HepG2 (cell line): ENCODE measurements around the gene C17orf75. TPM values are rescaled to one million over a fixed set of nuclear protein-coding genes. Genes with fewer than 3 reads are reported as not detected.
A peak's percentile ranks its signal among the peaks of the same experiment; 100 is the strongest.

ENCODE experiments used
- ATAC-seq: fragments of 200-7000 bp; cut with Tn5 transposase; 3 replicates; pipeline ENCODE4 v1.9.1; 2020; ENCODE audit warnings: mild to moderate bottlenecking, moderate library complexity
- BruUV-seq: library from RNA; stranded (reverse); fragments of 400-500 nt; replicated peaks from 2 replicates; lab custom pipeline; 2021; lab: Mats Ljungman, UMichigan
- CTCF ChIA-PET: fragments of 300-600 bp; formaldehyde crosslinking; extraction: SDS; loops from one replicate; lab custom pipeline; 2021; ENCODE audit warnings: low total read pairs, inconsistent platforms, low intra/inter-chr PET ratio; lab: Yijun Ruan, JAX
- POLR2A ChIA-PET: fragments of 350-600 bp; sonication (Branson Sonifier 250); formaldehyde crosslinking; loops from one replicate; lab custom pipeline; 2020; ENCODE audit warnings: antibody characterized with exemption, inconsistent platforms; lab: Yijun Ruan, JAX
- DNase-seq: peaks from one replicate; pipeline ENCODE4 v3.0.0-alpha.2; 2015; ENCODE audit warnings: low spot score
- FAIRE-seq: peaks from 3 replicates; lab custom pipeline; 2011; peaks lifted over from hg19 to GRCh38; lab: Jason Lieb, UNC
- H2AFZ ChIP-seq: one replicate; pipeline ENCODE4 v1.6.1; 2011; ENCODE audit warnings: low read length, inconsistent platforms
- H3K27ac ChIP-seq: fragments of 300-600 bp; 3 replicates; pipeline ENCODE4 v1.8.0; 2011; ENCODE audit warnings: mixed run types, mild to moderate bottlenecking, mixed read lengths, low read length, inconsistent platforms; ENCODE audit not compliant: insufficient read depth; ENCODE audit errors: extremely low read length
- H3K27me3 ChIP-seq, 2 experiments: fragments of 200-600 bp in 1 of 2; 2 replicates in 1 of 2; 3 replicates in 1 of 2; pipeline versions ENCODE4 v1.6.0 to v1.8.0; 2011; ENCODE audit warnings: low read length in 2 of 2, mild to moderate bottlenecking in 2 of 2, moderate library complexity in 2 of 2, inconsistent platforms in 1 of 2; ENCODE audit not compliant: insufficient read depth in 2 of 2, control insufficient read depth in 1 of 2
- H3K36me3 ChIP-seq, 2 experiments: fragments of 200-600 bp in 1 of 2; replicated peaks in 1 of 2; 2 replicates in 1 of 2; 3 replicates in 1 of 2; pipeline versions ENCODE4 v1.5.1 to v1.8.0; 2011; ENCODE audit warnings: low read length in 2 of 2, inconsistent platforms in 1 of 2; ENCODE audit not compliant: insufficient read depth in 2 of 2, control insufficient read depth in 1 of 2
- H3K4me1 ChIP-seq: 2 replicates; pipeline ENCODE4 v1.5.1; 2012; ENCODE audit warnings: low read length, inconsistent platforms; ENCODE audit not compliant: insufficient read depth
- H3K4me2 ChIP-seq: 2 replicates; pipeline ENCODE4 v1.6.0; 2011; ENCODE audit warnings: low read depth, low read length, inconsistent platforms
- H3K4me3 ChIP-seq, 3 experiments: fragments of 200-600 bp in 1 of 3; sonication (generic), shearing (Covaris generic) in 1 of 3; replicated peaks in 1 of 3; 2 replicates each; pipeline ENCODE4 v1.5.1; 2011 to 2016; ENCODE audit warnings: low read length in 3 of 3, inconsistent platforms in 2 of 3, low read depth in 2 of 3, mild to moderate bottlenecking in 2 of 3, control low read depth in 1 of 3, mixed read lengths in 1 of 3; ENCODE audit not compliant: insufficient read depth in 1 of 3
- H3K79me2 ChIP-seq: one replicate; pipeline ENCODE4 v1.6.1; 2011; ENCODE audit warnings: low read length, inconsistent platforms; ENCODE audit not compliant: insufficient read depth
- H3K9ac ChIP-seq: 2 replicates; pipeline ENCODE4 v1.6.0; 2011; ENCODE audit warnings: mild to moderate bottlenecking, low read depth, low read length, inconsistent platforms; ENCODE audit not compliant: insufficient read depth
- H3K9me3 ChIP-seq: 2 replicates; pipeline ENCODE4 v1.5.1; 2012; ENCODE audit warnings: mild to moderate bottlenecking, low read length
- H4K20me1 ChIP-seq: 2 replicates; pipeline ENCODE4 v1.6.0; 2011; ENCODE audit warnings: inconsistent platforms, mild to moderate bottlenecking, low read length, moderate library complexity; ENCODE audit not compliant: insufficient read depth
- CREM ChIP-seq, 2 experiments: sonication (generic) in 1 of 2; formaldehyde crosslinking in 1 of 2; IDR thresholded peaks; 2 replicates each; pipeline versions ENCODE4 v1.4.0 to v1.6.1; 2016 to 2020; ENCODE audit warnings: antibody characterized with exemption in 1 of 2, mild to moderate bottlenecking in 1 of 2, missing genetic modification reagents in 1 of 2
- DNMT1 ChIP-seq: sonication (generic); formaldehyde crosslinking; IDR thresholded peaks from 2 replicates; pipeline ENCODE4 v1.5.1; 2020; ENCODE audit warnings: mild to moderate bottlenecking, missing genetic modification reagents
- ETS1 ChIP-seq: sonication (generic); formaldehyde crosslinking; IDR thresholded peaks from 2 replicates; pipeline ENCODE4 v1.4.0; 2020; ENCODE audit warnings: missing genetic modification reagents
- HINFP ChIP-seq: sonication (generic); formaldehyde crosslinking; IDR thresholded peaks from 2 replicates; pipeline ENCODE4 v1.4.0; 2020; ENCODE audit warnings: low read depth, mild to moderate bottlenecking, missing genetic modification reagents
- HOXA5 ChIP-seq: sonication (generic); formaldehyde crosslinking; IDR thresholded peaks from 2 replicates; pipeline ENCODE4 v1.4.0; 2020; ENCODE audit warnings: missing genetic modification reagents
- MTA1 ChIP-seq: sonication (generic); formaldehyde crosslinking; IDR thresholded peaks from 2 replicates; pipeline ENCODE4 v1.4.0; 2020; ENCODE audit warnings: missing genetic modification reagents, mild to moderate bottlenecking, borderline replicate concordance
- TCF7L2 ChIP-seq: IDR thresholded peaks from 2 replicates; pipeline ENCODE4 v1.6.1; 2011; ENCODE audit warnings: mild to moderate bottlenecking, low read depth, low read length, moderate library complexity
- YY1 ChIP-seq: IDR thresholded peaks from 2 replicates; pipeline ENCODE4 v1.6.1; 2011; ENCODE audit warnings: low read length, low read depth, moderate library complexity, mild to moderate bottlenecking; ENCODE audit not compliant: insufficient read depth, insufficient replicate concordance
- ZFP36L1 ChIP-seq: sonication (generic); formaldehyde crosslinking; IDR thresholded peaks from 2 replicates; pipeline ENCODE4 v1.8.0; 2022; ENCODE audit warnings: mild to moderate bottlenecking, missing genetic modification reagents, moderate library complexity
- ZNF20 ChIP-seq: sonication (generic); formaldehyde crosslinking; IDR thresholded peaks from 2 replicates; pipeline ENCODE4 v1.4.0; 2020; ENCODE audit warnings: mild to moderate bottlenecking, moderate library complexity, missing genetic modification reagents
- ZNF264 ChIP-seq: sonication (generic); formaldehyde crosslinking; IDR thresholded peaks from 2 replicates; pipeline ENCODE4 v1.4.0; 2020; ENCODE audit warnings: missing genetic modification reagents
- ZNF343 ChIP-seq: sonication (generic); formaldehyde crosslinking; IDR thresholded peaks from 2 replicates; pipeline ENCODE4 v1.4.0; 2020; ENCODE audit warnings: mild to moderate bottlenecking, missing genetic modification reagents
- ZNF550 ChIP-seq: sonication (generic); formaldehyde crosslinking; IDR thresholded peaks from 2 replicates; pipeline ENCODE4 v1.4.0; 2020; ENCODE audit warnings: mild to moderate bottlenecking, missing genetic modification reagents, borderline replicate concordance
- ZNF615 ChIP-seq: sonication (generic); formaldehyde crosslinking; IDR thresholded peaks from 2 replicates; pipeline ENCODE4 v1.5.0; 2020; ENCODE audit warnings: mild to moderate bottlenecking, missing genetic modification reagents, borderline replicate concordance
- WGBS: methylation state at CpG from one replicate; pipeline ENCODE4 v1.1.6; 2017; ENCODE audit warnings: low lambda C conversion rate; 5-methylcytosine and 5-hydroxymethylcytosine counted together
- in situ Hi-C: cut with HindIII; loops from 2 replicates; pipeline ENCODE4 v1.10.0; 2017; ENCODE audit warnings: low pct_unique_long_range_greater_than_20kb; ENCODE audit not compliant: extremely low pct_ligation_motif_present
- intact Hi-C: fragments of 100-400 bp; cut with micrococcal nuclease; formaldehyde crosslinking; loops from one replicate; pipeline ENCODE4 v1.10.0; 2022; ENCODE audit not compliant: unreplicated experiment
- polyA plus RNA-seq, 8 experiments: library from polyadenylated mRNA; depleted of rRNA in 3 of 8; stranded (reverse) in 7 of 8; unstranded in 1 of 8; fragments of >200 nt; fragmentation: Illumina TruSeq in 4 of 8; extraction: Trizol in 4 of 8; gene quantifications; 2 replicates each; pipeline versions ENCODE4 v1.2.1 to v1.2.3, GENCODE V29; 2011 to 2016; ENCODE audit warnings: low read depth in 4 of 8, missing spikeins in 1 of 8, mixed read lengths in 1 of 8; ENCODE audit not compliant: insufficient read depth in 1 of 8
- total RNA-seq, 5 experiments: library from RNA; depleted of rRNA; stranded (reverse); fragments of >200 nt; fragmentation: Illumina TruSeq; extraction: Trizol; gene quantifications; 2 replicates each; pipeline ENCODE4 v1.2.3, GENCODE V29; 2016; ENCODE audit warnings: low read depth in 1 of 5
- TF ChIP-seq, protein P1 (sequence below): sonication (generic); formaldehyde crosslinking; IDR thresholded peaks from 2 replicates; pipeline ENCODE4 v1.9.0; 2021; ENCODE audit warnings: missing genetic modification reagents, mild to moderate bottlenecking, borderline replicate concordance

C17orf75 gene
- total and polyA plus RNA-seq, 2 of the 13 experiments (the other 11 are each of a cell fraction or from before 2014, with no cell fraction given) = 16.2 to 33.0 TPM

GRCh38 chr17:32342603-32343325 is 791 bp upstream of the C17orf75 start:
- intact Hi-C loops = no loop called here
- peak overlapping the region; percentile 72 for H3K9ac ChIP-seq
- POLR2A ChIA-PET = interaction anchor here (0.9 to 2.5 kb wide), 5 partner anchors 8 to 97 kb away, joined by 3 to 10 read pairs (median 4); no protein-coding TSS in a partner anchor
- DNase-seq (no peak), ATAC-seq (peak; percentile 20; the same call in 1 of the 3 replicates), FAIRE-seq (no peak)
- no peaks in the 10 kb centered on the region for H4K20me1 ChIP-seq
- H3K36me3 ChIP-seq = peaks cover 1 to 4% of the 10 kb centered on the region in 2 experiments; a peak in 2 of 5 replicates
- peak overlapping the region; percentile 94 for H2AFZ ChIP-seq
- peaks cover 21% of the 10 kb centered on the region for H3K4me1 ChIP-seq
- in situ Hi-C loops = no loop called here
- no peaks in the 10 kb centered on the region for H3K79me2 ChIP-seq
- peak overlapping the region; percentile 88 for H3K27ac ChIP-seq
- BruUV-seq = no TSS peak
- H3K4me3 ChIP-seq = peak overlapping the region; percentile 78 to 84 (median 81)
- peak overlapping the region; percentile 85 for H3K4me2 ChIP-seq
- H3K9me3 ChIP-seq = no peaks in the 10 kb centered on the region
- CTCF ChIA-PET = no interaction called here
- WGBS = 19% methylated on average over 14 of the region's 14 CpGs
- no peaks in the 10 kb centered on the region for H3K27me3 ChIP-seq
- TF ChIP-seq ETS1 (CRISPR knock-in tag) (no peak), ZNF20 (0 out of 2 replicates have a peak, but pooled peaks have one; percentile 8), DNMT1 (no peak), ZFP36L1 (no peak), ZNF615 (no peak), ZNF550 (CRISPR knock-in tag) (no peak), CREM (IDR thresholded peaks at IDR 0.05) (no peak), CREM (CRISPR knock-in tag; IDR thresholded peaks at IDR 0.05) (no peak), TCF7L2 (no peak), ZNF343 (CRISPR knock-in tag) (no peak), ZNF264 (CRISPR knock-in tag) (0 out of 2 replicates have a peak, but pooled peaks have one; percentile 15), MTA1 (CRISPR knock-in tag) (no peak), YY1 (no peak), HOXA5 (no peak), HINFP (CRISPR knock-in tag) (no peak)
- TF ChIP-seq, protein P1, sequence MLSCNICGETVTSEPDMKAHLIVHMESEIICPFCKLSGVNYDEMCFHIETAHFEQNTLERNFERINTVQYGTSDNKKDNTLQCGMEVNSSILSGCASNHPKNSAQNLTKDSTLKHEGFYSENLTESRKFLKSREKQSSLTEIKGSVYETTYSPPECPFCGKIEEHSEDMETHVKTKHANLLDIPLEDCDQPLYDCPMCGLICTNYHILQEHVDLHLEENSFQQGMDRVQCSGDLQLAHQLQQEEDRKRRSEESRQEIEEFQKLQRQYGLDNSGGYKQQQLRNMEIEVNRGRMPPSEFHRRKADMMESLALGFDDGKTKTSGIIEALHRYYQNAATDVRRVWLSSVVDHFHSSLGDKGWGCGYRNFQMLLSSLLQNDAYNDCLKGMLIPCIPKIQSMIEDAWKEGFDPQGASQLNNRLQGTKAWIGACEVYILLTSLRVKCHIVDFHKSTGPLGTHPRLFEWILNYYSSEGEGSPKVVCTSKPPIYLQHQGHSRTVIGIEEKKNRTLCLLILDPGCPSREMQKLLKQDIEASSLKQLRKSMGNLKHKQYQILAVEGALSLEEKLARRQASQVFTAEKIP (CRISPR knock-in tag) = no peak
